Measurements from ENCODE around the gene CD93. TPM values are rescaled to one million over a fixed set of nuclear protein-coding genes. Genes with fewer than 3 reads are reported as not detected.

The CD93 gene
- total and polyA plus RNA-seq, 2 donors from 2014 or later = 9.9 to 104 TPM

DNA sequence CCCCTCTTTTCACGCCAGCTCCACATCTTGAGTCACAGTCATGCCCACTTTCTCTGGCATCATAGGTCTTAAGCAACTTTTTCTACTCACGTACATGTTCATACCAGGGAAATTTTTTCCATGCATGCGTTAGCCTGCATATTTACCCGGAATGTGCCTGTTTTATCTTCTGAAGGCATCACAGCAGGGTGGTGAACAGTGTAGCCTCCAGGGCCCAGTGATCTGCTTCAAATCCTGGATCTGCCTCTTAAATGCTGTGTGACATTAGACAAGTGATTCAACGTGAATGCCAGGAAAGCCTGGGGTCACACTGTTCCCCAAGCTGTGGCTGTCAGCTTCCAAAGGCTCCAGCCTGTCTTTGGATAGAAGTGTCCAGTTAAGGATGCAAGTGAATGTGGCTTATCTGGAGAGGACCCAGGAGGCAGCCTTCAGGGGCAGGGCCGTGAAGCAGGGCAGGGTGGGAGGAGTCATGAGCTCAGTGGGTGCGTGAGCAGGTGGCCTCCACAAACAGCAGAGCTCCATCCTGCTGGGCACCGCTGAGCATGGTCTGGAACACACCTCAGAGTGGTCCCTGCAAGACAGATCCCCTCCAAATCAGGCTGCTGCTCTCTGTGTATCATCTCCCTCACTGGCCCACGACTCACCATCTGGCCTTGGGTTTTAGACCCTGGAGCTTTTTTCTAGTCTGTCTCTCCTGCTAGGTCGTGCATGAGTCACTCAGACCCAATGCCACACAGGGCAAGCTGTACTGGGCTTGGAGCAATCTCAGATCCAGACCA, 30.4 kb upstream of the CD93 start:
- intact Hi-C loops (cut with DNase I) = no loop called here
- FAIRE-seq (no peak), DNase-seq (no peak)
- no peak overlapping the region for H3K9ac ChIP-seq (ENCODE audit: low read length in 3 of 3)
- H3K27me3 ChIP-seq (ENCODE audit: control insufficient read depth, insufficient read depth, low read length) = no peaks in the 10 kb centered on the region
- H3K9me3 ChIP-seq (ENCODE audit: control insufficient read depth in 2 of 3, insufficient read depth in 1 of 3, low read length in 3 of 3) = no peaks in the 10 kb centered on the region
- no peaks in the 10 kb centered on the region for H3K36me3 ChIP-seq (ENCODE audit: control insufficient read depth in 2 of 3, insufficient read depth in 3 of 3, low read length in 3 of 3)
- TF ChIP-seq, protein P1, sequence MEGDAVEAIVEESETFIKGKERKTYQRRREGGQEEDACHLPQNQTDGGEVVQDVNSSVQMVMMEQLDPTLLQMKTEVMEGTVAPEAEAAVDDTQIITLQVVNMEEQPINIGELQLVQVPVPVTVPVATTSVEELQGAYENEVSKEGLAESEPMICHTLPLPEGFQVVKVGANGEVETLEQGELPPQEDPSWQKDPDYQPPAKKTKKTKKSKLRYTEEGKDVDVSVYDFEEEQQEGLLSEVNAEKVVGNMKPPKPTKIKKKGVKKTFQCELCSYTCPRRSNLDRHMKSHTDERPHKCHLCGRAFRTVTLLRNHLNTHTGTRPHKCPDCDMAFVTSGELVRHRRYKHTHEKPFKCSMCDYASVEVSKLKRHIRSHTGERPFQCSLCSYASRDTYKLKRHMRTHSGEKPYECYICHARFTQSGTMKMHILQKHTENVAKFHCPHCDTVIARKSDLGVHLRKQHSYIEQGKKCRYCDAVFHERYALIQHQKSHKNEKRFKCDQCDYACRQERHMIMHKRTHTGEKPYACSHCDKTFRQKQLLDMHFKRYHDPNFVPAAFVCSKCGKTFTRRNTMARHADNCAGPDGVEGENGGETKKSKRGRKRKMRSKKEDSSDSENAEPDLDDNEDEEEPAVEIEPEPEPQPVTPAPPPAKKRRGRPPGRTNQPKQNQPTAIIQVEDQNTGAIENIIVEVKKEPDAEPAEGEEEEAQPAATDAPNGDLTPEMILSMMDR (IDR thresholded peaks at IDR 0.05; ENCODE audit: borderline replicate concordance, extremely low read depth, insufficient read depth) = no peak
- no peak overlapping the region for H3K4me3 ChIP-seq (ENCODE audit: low read length in 3 of 3)
- H3K27ac ChIP-seq (ENCODE audit: low read depth in 2 of 2, low read length in 2 of 2) = no peak overlapping the region
- H3K4me1 ChIP-seq (ENCODE audit: control insufficient read depth in 2 of 3, insufficient read depth in 2 of 3, low read depth in 1 of 3, low read length in 3 of 3) = peaks cover 0 to 8% (median 0%) of the 10 kb centered on the region in 3 donors

DNA sequence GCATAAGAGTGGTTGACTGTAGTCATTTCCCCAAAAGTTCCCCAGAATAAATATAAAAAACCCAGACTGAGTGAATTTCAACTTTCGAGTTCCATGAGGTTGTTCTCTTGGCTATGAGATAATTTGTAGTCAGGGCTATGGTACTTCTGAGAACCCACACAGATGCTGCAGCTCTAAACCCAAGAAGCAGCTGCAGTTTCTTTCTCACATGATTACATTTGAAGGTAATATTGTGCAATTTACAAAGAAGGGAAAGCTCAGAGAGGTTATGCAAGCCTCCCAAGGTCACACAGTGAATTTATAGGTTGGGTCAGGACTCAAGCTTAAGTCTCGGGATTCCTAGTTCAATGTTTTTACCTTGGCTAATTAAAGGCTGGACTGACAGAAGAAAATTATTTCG, 29.7 kb upstream of the CD93 start:
- H3K9ac ChIP-seq (ENCODE audit: low read length in 3 of 3) = no peak overlapping the region
- H3K9me3 ChIP-seq (ENCODE audit: control insufficient read depth in 2 of 3, insufficient read depth in 1 of 3, low read length in 3 of 3) = no peaks in the 10 kb centered on the region
- no peaks in the 10 kb centered on the region for H3K36me3 ChIP-seq (ENCODE audit: control insufficient read depth in 2 of 3, insufficient read depth in 3 of 3, low read length in 3 of 3)
- DNase-seq = no peak
- H3K4me3 ChIP-seq (ENCODE audit: low read length in 3 of 3) = no peak overlapping the region
- no peaks in the 10 kb centered on the region for H3K27me3 ChIP-seq (ENCODE audit: control insufficient read depth, insufficient read depth, low read length)
- no peak for FAIRE-seq
- H3K27ac ChIP-seq (ENCODE audit: low read depth in 2 of 2, low read length in 2 of 2) = no peak overlapping the region
- intact Hi-C loops (cut with DNase I) = no loop called here
- TF ChIP-seq, protein P1 (IDR thresholded peaks at IDR 0.05; ENCODE audit: borderline replicate concordance, extremely low read depth, insufficient read depth) = no peak
- peaks cover 0 to 8% (median 0%) of the 10 kb centered on the region in 3 donors for H3K4me1 ChIP-seq (ENCODE audit: control insufficient read depth in 2 of 3, insufficient read depth in 2 of 3, low read depth in 1 of 3, low read length in 3 of 3)

DNA sequence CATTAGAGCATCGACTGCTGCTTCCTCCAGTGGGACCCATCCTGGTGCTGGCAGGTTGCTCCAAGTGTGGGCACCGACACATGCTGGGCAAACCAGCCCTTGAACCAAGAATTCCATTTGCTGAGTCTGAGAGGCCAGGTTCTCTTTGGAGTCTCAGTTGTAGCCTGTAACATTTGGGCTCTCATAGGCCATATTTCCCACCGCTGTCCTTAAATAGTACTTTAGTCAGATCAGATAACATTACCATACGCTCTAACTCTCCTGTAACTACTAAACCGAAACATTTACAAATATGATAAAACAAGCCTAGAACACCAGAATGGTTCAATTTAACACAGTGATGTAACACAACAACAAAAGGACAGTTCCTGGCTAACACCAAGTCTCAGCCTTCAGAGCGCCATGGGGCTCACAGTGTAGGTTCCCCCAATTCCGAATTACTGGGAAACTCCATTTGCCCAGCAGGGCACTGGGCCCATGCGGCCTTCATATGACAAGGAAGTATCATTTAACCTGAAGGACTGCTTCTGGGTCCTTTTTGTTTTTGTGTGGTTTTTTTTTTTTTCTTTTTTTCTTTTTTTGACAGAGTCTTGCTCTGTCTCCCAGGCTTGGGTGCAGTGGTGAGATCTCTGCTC, 28.4 kb upstream of the CD93 start:
- TF ChIP-seq, protein P1 (IDR thresholded peaks at IDR 0.05; ENCODE audit: borderline replicate concordance, extremely low read depth, insufficient read depth) = no peak
- H3K27ac ChIP-seq (ENCODE audit: low read depth in 2 of 2, low read length in 2 of 2) = peak overlapping the region in 1 of 2 donors; percentile 32
- intact Hi-C loops (cut with DNase I) = no loop called here
- H3K36me3 ChIP-seq (ENCODE audit: control insufficient read depth in 2 of 3, insufficient read depth in 3 of 3, low read length in 3 of 3) = no peaks in the 10 kb centered on the region
- H3K4me3 ChIP-seq (ENCODE audit: low read length in 3 of 3) = no peak overlapping the region
- H3K4me1 ChIP-seq (ENCODE audit: control insufficient read depth in 2 of 3, insufficient read depth in 2 of 3, low read depth in 1 of 3, low read length in 3 of 3) = peaks cover 0 to 2% (median 0%) of the 10 kb centered on the region in 3 donors
- H3K9me3 ChIP-seq (ENCODE audit: control insufficient read depth in 2 of 3, insufficient read depth in 1 of 3, low read length in 3 of 3) = no peaks in the 10 kb centered on the region
- H3K27me3 ChIP-seq (ENCODE audit: control insufficient read depth, insufficient read depth, low read length) = no peaks in the 10 kb centered on the region
- no peak for DNase-seq
- no peak overlapping the region for H3K9ac ChIP-seq (ENCODE audit: low read length in 3 of 3)
- FAIRE-seq = no peak
